ENCODE measurements around the gene FOXF2.

FOXF2 gene

DNA sequence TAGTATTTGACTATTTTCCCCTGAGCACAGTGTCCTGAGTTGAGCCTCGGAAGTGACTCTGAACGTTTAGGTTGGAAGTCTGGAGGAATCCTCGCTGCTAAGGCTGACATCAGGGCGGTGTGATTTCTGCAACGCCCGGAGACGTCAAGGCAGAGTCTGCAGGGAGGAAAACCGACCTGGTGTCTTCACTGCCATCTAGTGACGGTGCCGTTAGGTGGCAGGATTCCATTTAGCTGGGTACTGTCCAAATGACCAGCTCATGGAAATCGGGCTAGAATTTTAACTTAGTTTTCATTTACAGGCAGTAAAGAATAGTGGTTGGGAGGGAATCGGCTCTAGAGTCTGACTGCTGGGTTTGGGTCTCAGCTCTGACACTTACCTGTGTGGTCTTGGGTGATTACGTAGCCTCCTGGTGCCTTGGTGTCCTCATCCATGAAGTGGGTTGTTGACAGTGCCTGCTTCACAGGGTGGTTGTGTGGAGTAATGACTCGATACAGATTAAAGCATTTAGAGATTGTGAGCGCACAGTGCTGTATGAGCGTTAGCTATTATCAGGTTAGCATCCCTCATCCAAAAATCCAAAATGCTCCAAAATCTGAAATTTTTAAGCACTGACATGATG, 35.0 kb downstream of the FOXF2 start:
- DNase-seq (ENCODE audit: extremely low spot score): peak; percentile 57
- TF ChIP-seq, protein P1, sequence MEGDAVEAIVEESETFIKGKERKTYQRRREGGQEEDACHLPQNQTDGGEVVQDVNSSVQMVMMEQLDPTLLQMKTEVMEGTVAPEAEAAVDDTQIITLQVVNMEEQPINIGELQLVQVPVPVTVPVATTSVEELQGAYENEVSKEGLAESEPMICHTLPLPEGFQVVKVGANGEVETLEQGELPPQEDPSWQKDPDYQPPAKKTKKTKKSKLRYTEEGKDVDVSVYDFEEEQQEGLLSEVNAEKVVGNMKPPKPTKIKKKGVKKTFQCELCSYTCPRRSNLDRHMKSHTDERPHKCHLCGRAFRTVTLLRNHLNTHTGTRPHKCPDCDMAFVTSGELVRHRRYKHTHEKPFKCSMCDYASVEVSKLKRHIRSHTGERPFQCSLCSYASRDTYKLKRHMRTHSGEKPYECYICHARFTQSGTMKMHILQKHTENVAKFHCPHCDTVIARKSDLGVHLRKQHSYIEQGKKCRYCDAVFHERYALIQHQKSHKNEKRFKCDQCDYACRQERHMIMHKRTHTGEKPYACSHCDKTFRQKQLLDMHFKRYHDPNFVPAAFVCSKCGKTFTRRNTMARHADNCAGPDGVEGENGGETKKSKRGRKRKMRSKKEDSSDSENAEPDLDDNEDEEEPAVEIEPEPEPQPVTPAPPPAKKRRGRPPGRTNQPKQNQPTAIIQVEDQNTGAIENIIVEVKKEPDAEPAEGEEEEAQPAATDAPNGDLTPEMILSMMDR (IDR thresholded peaks at IDR 0.05; ENCODE audit: control extremely low read depth, extremely low read depth, low read depth, missing control alignments): peak; percentile 67
- ChIA-PET CTCF (interaction anchor here (0.7 to 3.9 kb wide), 12 partner anchors 12 to 834 kb away, joined by 3 to 23 read pairs (median 4); no protein-coding TSS in a partner anchor), POLR2A (no interaction called here)

DNA sequence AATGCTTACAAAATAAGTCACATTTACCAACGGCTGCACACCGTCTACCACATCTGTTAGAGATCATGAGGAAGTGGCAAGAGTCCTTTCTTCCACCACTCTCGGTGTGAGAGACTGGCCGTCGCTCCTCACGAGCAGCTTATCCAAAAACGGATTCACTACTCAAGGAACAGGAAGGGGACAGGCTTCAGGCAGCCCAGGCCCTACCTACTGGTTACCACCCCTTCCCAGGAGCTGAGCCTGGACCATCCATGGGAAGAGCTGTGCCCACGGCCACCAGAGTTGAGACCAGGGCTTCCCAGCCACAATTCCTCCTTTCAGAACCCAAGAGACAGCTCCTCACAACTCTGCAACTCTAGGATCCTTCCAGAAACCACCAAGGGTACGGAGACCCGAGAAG, 37.0 kb downstream of the FOXF2 start:
- DNase-seq (ENCODE audit: extremely low spot score): no peak
- CTCF ChIA-PET: interaction anchor here (0.9 to 2.6 kb wide), 3 partner anchors 11 to 29 kb away, joined by 4 to 18 read pairs (median 4); no protein-coding TSS in a partner anchor
- TF ChIP-seq, protein P1 (IDR thresholded peaks at IDR 0.05; ENCODE audit: control extremely low read depth, extremely low read depth, low read depth, missing control alignments): no peak
- POLR2A ChIA-PET: no interaction called here

DNA sequence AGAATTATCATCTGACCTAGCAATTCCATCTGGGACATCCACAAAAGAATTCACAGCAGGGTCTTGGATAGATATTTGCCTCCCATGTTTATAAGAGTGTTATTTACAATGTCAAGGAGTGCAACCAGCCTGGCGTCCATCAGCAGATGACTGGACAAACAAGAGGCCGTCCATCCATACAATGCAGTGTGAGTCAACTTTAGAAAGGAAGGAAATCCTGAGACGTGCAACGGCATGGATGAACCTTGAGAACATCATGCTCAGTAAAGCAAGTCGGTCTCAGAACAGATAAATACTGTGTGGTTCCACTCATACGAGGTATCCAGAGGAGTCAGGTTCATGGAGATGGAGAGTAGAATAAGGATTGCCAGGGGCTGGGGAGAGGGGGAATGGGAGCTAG, 46.4 kb downstream of the FOXF2 start:
- CTCF ChIA-PET: interaction anchor here (1.4 to 3.0 kb wide), 14 partner anchors 9 to 845 kb away, joined by 3 to 34 read pairs (median 7); partner anchors contain the start of gene EXOC2
- TF ChIP-seq, protein P1 (IDR thresholded peaks at IDR 0.05; ENCODE audit: control extremely low read depth, extremely low read depth, low read depth, missing control alignments): no peak

DNA sequence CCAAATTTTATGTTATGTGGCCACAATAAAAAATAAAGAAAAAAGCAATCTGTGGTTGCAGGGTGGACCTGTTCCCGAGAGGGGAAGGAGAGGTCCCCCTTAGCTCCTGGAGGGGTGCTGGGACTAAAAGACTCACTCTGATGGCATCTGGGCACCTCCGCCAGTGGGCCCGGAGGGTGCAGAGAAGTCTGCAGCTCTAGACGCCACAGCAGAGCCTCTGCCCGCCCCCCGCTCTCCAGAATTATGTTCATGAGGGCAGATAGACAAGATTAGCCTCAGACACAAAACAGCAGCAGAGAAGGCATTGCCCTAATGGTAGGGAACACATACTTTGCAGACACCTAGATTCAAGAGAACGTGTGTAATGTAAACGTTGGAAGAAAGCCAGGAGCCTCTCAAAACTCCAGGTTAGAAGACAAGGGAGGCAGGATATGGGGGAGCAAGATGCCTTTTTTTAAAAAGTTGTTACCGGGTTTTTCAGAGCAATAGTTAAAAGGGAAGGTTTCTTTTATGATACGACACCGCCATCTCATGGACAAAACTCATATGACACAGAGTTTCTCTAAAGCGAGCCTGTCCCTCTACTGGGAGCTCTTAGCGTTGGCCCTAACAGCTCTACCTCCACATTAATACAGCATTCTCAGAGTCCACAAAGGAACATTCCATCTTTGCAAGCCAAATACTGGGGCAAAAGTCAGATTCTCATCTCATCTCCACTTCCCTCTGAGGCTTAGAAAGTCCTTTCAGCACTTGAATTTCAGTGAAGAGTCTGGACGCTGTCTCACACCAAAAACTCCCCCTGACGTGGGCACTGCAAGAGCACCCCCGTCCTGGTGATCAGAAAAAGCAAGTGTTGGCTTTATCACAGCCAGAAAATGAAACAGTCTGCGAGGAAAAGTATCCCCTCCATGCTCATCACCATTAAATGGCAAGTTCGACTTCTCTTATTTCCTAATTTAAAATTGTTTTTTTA, 47.2 kb downstream of the FOXF2 start:
- peak; percentile 83 for DNase-seq (ENCODE audit: extremely low spot score)
- ChIA-PET POLR2A (no interaction called here), CTCF (interaction anchor here (0.5 to 3.0 kb wide), 31 partner anchors 8 to 1248 kb away, joined by 3 to 34 read pairs (median 4); partner anchors contain the start of gene EXOC2)
- TF ChIP-seq, protein P1 (IDR thresholded peaks at IDR 0.05; ENCODE audit: control extremely low read depth, extremely low read depth, low read depth, missing control alignments): peak; percentile 57

More for the DNA sequence above, 46.4 kb downstream of the FOXF2 start:
- DNase-seq (ENCODE audit: extremely low spot score): no peak
- POLR2A ChIA-PET: no interaction called here

DNA sequence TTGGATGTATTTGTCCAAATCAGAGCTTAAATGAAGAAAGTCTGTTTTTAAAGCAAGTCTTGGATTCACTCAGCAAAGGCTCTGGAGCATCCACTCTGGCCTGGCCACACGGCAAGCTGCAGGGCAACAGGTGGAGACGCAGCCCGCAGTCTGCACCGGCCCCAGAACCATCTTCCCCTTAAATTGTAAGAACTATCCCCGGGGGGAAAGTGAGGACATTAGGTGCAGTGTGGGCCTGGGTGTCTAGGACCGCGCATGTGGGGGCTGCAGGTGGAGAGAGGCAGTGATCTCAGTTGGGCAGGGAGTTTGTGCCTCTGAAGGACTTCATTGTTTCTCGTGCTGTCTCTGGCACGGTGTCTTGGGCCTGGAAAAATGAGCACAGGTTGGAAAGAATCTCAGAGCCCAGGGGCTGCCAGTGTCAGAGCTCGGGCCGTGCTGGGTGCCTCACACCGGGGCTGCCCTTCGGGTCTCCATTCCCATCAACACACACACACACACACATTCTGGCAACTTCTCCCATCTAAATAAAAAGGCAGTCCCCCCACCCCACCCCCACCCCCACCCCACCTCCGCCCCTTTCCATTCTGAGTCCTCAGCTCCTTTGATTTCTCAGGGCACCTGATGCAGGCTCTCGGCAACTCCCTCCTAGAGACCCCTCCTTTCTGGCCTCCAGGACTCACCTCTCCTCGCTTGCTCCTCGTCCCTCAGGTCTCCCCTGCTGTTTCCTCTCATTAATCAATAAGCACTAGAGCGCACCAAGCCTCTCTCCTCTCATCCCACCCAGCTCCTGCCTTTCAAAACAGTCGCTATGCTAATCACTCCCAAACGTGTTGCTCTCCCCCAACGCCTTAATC, 48.4 kb downstream of the FOXF2 start:
- no peak for DNase-seq (ENCODE audit: extremely low spot score)
- CTCF ChIA-PET: interaction anchor here (0.9 to 3.0 kb wide), 8 partner anchors 10 to 844 kb away, joined by 3 to 34 read pairs (median 11); no protein-coding TSS in a partner anchor
- TF ChIP-seq, protein P1 (IDR thresholded peaks at IDR 0.05; ENCODE audit: control extremely low read depth, extremely low read depth, low read depth, missing control alignments): no peak
- POLR2A ChIA-PET: no interaction called here

All from GM10248 (cell line).